Ovary (tissue), 9 donors: Measurements from ENCODE around the gene DCST1. TPM values are rescaled to one million over a fixed set of nuclear protein-coding genes. Genes with fewer than 3 reads are reported as not detected.

Experiments
- DNase-seq, 5 donors: peaks; one replicate each; pipeline ENCODE4 v3.0.0-alpha.2; 2019 to 2020
- H3K27ac ChIP-seq, 2 donors: fragments of 200-600 bp; one replicate each; pipeline versions ENCODE4 v1.5.1 to v1.8.0; 2019 to 2022
- H3K27me3 ChIP-seq: fragments of 200-600 bp; one replicate; pipeline ENCODE4 v1.8.0; 2022
- H3K36me3 ChIP-seq: fragments of 200-600 bp; sonication (generic); one replicate; pipeline ENCODE4 v1.5.1; 2019
- H3K4me1 ChIP-seq: one replicate; pipeline ENCODE4 v1.8.1; 2013; ENCODE audit warnings: mild to moderate bottlenecking, moderate library complexity; ENCODE audit not compliant: insufficient read depth
- H3K4me3 ChIP-seq: fragments of 200-600 bp; sonication (generic); one replicate; pipeline ENCODE4 v1.5.1; 2017
- H3K9me3 ChIP-seq, 2 donors: fragments of 200-600 bp in 1 of 2; sonication (generic) in 1 of 2; one replicate each; pipeline versions ENCODE4 v1.5.1 to v1.8.1; 2013 to 2019; ENCODE audit warnings: mild to moderate bottlenecking in 1 of 2, moderate library complexity in 1 of 2
- EP300 ChIP-seq: sonication (generic); formaldehyde crosslinking; IDR thresholded peaks from one replicate; pipeline ENCODE4 v1.6.1; 2017; ENCODE audit warnings: antibody characterized with exemption
- POLR2A ChIP-seq: fragments of 450-650 bp; IDR thresholded peaks from one replicate; pipeline ENCODE4 v1.6.1; 2017; ENCODE audit warnings: antibody characterized with exemption, mild to moderate bottlenecking, moderate library complexity
- WGBS, 3 donors: extraction: QIAGEN DNeasy Blood & Tissue Kit in 1 of 3; methylation state at CpG; one replicate each; pipeline versions ENCODE4 v1.1.5 to v1.1.7; 2013 to 2017; 5-methylcytosine and 5-hydroxymethylcytosine counted together
- intact Hi-C, 4 donors: fragments of 100-400 bp; cut with DNase I; formaldehyde crosslinking; loops; one replicate each; pipeline versions ENCODE4 v1.11.0 to v1.15.1; 2022 to 2023
- polyA plus RNA-seq, 2 donors: library from polyadenylated mRNA; stranded (reverse); fragments of 200-250 nt in 1 of 2; fragments of 350-450 nt in 1 of 2; fragmentation: Illumina TruSeq in 1 of 2; extraction: RNeasy Lipid Tissue Mini Kit (QIAGEN cat#74804) in 1 of 2; gene quantifications; one replicate each; pipeline ENCODE4 v1.2.3, GENCODE V29; 2013 to 2014
- total RNA-seq, 7 donors: library from RNA; depleted of rRNA in 2 of 7; stranded (reverse); fragments of >200 nt in 2 of 7; fragmentation: NEBNext Ultra II Directional in 3 of 7; extraction: Animal tissue kit (Norgen Biotek cat#: 25700) in 3 of 7; gene quantifications; one replicate each; pipeline versions ENCODE4 v1.1.0 to v1.2.4, GENCODE V29; 2016 to 2023
- TF ChIP-seq, protein P1 (sequence below), 3 donors: fragments of 450-650 bp in 2 of 3; fragments of 200-600 bp in 1 of 3; IDR thresholded peaks; one replicate each; pipeline versions ENCODE4 v1.5.1 to v1.8.0; 2016 to 2022; ENCODE audit warnings: antibody characterized with exemption in 3 of 3, mild to moderate bottlenecking in 1 of 3
- donor health status: DM: no; HTN: no; CAD: no; lungs with moderate emphysema.
- donor health status: DM: no; HTN: no; CAD: no.
- donor health status: Bipolar disorder and iron deficiency.
- donor health status: DM: yes; HTN: yes; CAD: no.
- donor health status: DM: no; HTN: no; CAD: no.
- donor health status: DM: yes; HTN: yes; CAD: no.

DCST1 gene
- total and polyA plus RNA-seq, 9 donors = 0.06 to 0.80 (median 0.30) TPM; not detected in 4

DNA sequence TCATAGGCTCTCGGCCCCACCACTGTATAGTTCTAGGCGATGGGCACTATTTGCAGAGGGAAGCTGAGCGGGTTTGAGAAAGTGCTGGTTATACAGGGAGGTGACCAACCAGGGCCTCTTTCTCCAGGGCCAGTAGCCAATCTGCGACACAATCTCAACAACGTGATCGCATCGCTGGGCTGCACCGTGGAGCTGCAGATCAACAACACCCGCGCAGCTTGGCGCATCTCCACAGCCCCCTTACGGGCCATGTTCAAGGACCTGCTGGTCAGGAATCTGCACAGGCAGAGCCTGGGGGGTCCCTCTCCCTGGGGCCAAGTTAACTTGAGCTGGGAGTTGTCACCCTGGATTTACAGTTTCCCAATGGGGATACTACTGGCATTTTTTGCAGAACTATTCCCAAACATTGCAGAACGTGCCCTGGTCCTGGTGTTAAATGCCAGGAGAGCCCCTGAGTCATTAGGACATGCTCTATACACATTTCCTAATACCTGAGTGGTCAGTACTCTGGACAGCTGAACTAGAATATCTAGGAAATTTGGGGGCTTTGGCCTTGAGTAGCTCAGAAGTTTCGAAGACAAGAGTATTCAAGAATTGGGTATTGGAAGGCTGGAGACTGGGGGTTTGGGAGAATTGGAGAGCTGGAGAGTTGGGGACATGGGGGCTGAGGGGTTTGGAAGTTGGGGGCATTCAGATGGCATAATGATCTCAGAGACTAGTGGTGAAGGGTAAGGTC is 6.9 kb downstream of the DCST1 start:
- no peak for TF ChIP-seq POLR2A
- DNase-seq = no peak
- H3K4me1 ChIP-seq = no peaks in the 10 kb centered on the region
- intact Hi-C loops = no loop called here
- no peaks in the 10 kb centered on the region for H3K36me3 ChIP-seq
- no peaks in the 10 kb centered on the region for H3K9me3 ChIP-seq
- WGBS, 3 donors = 78 to 84% (median 80%) methylated on average over 14 of the region's 14 CpGs
- H3K27me3 ChIP-seq = no peaks in the 10 kb centered on the region
- no peak overlapping the region for H3K4me3 ChIP-seq
- no peak overlapping the region for H3K27ac ChIP-seq

DNA sequence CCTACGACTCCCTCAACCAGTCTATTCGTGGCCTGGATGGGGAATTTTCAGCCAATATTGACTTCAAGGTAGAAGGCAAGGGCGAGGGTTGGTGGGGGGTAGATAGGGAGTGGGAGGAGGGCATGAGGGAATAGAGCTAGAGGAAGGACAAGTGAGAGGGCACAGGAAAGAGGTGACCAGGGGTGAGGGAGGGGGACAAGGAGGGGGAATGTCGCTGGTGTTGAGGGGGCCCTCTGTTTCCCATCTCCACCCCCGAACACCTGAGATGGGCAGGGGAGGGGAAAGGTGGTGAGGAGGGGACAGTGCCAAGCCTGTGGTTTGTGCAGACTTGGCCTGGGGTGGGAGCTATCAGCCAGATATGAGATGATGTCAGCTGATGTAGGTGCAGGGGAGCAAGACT is 9.2 kb downstream of the DCST1 start:
- Histone ChIP-seq H3K9me3 (no peaks in the 10 kb centered on the region), H3K27ac (no peak overlapping the region), H3K36me3 (no peaks in the 10 kb centered on the region), H3K27me3 (no peaks in the 10 kb centered on the region), H3K4me1 (no peaks in the 10 kb centered on the region), H3K4me3 (no peak overlapping the region)
- TF ChIP-seq, protein P1, sequence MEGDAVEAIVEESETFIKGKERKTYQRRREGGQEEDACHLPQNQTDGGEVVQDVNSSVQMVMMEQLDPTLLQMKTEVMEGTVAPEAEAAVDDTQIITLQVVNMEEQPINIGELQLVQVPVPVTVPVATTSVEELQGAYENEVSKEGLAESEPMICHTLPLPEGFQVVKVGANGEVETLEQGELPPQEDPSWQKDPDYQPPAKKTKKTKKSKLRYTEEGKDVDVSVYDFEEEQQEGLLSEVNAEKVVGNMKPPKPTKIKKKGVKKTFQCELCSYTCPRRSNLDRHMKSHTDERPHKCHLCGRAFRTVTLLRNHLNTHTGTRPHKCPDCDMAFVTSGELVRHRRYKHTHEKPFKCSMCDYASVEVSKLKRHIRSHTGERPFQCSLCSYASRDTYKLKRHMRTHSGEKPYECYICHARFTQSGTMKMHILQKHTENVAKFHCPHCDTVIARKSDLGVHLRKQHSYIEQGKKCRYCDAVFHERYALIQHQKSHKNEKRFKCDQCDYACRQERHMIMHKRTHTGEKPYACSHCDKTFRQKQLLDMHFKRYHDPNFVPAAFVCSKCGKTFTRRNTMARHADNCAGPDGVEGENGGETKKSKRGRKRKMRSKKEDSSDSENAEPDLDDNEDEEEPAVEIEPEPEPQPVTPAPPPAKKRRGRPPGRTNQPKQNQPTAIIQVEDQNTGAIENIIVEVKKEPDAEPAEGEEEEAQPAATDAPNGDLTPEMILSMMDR (IDR thresholded peaks at IDR 0.05) = no peak
- TF ChIP-seq EP300 (no peak), POLR2A (no peak)
- DNase-seq = no peak
- 74 to 84% (median 77%) methylated on average over 5 of the region's 5 CpGs for WGBS, 3 donors
- intact Hi-C loops = no loop called here

DNA sequence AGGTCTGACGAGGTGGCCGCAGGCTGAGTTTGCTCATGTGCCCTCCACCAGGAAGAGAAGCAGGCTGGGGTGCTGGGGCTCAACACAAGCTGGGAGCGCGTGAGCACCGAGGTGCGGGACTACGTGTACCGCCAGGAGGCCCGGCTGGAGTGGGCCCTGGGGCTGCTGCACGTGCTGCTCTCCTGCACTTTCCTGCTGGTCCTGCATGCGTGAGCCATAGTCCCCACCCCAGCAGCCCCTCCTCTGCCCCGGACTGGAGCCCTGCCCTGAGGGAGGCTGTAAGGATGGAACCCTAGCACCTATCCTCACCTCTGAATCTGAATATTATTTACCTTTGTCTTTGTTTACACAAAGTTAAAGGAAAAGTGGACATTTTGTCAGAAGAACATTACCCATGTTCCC is 9.7 kb downstream of the DCST1 start:
- Histone ChIP-seq H3K36me3 (no peaks in the 10 kb centered on the region), H3K9me3 (no peaks in the 10 kb centered on the region), H3K4me3 (no peak overlapping the region), H3K27me3 (no peaks in the 10 kb centered on the region), H3K27ac (no peak overlapping the region), H3K4me1 (no peaks in the 10 kb centered on the region)
- no peak for TF ChIP-seq POLR2A
- TF ChIP-seq, protein P1 (IDR thresholded peaks at IDR 0.05) = no peak
- TF ChIP-seq EP300 = no peak
- 60 to 83% (median 63%) methylated on average over 11 to 12 of the region's 12 CpGs for WGBS, 3 donors
- no peak for DNase-seq
- intact Hi-C loops = no loop called here

DNA sequence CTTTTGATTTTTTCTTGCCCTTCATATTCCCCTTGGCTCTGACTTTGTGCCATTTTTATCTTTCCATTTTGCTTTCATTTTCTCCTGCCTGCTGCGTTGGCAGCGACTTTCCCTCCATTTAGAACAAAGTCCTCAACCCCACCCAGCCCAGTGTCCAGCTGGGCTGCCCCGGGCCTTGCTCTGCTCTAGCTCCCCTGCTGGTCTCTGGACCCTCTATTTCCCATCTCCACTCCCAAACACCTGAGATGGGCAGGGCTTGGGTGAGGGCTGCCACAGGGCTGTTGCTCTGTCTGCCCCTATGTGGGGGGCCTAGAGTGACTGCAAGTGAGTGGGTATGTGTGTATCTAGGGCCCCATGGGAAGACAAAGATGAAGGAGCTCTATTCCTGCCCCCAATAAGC is 10.2 kb downstream of the DCST1 start:
- no peaks in the 10 kb centered on the region for H3K4me1 ChIP-seq
- H3K27me3 ChIP-seq = no peaks in the 10 kb centered on the region
- H3K4me3 ChIP-seq = no peak overlapping the region
- WGBS, 3 donors = 59 to 72% (median 65%) methylated on average over 3 of the region's 3 CpGs
- no peak overlapping the region for H3K27ac ChIP-seq
- no peak for TF ChIP-seq EP300
- TF ChIP-seq, protein P1 (IDR thresholded peaks at IDR 0.05) = no peak
- TF ChIP-seq POLR2A = no peak
- intact Hi-C loops = no loop called here
- H3K36me3 ChIP-seq = no peaks in the 10 kb centered on the region
- no peaks in the 10 kb centered on the region for H3K9me3 ChIP-seq
- no peak for DNase-seq

DNA sequence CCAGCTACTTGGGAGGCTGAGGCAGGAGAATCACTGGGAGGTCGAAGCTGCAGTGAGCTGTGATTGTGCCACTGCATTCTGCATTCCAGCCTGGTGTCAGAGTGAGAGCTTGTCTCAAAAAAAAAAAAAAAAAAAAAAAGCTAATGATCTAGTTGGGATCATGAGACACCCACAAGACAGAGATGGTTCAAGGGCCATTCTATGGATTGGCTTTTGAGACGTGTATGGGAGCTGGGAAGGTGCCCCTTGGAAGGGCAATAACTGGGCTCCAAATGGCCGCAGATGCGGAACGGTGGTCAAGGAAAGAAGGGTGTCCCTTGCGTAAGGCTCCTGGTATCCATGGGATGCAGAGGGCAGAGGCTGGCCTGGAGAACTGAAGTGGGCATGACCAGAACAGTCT is 10.7 kb downstream of the DCST1 start:
- no peak for DNase-seq
- Histone ChIP-seq H3K9me3 (no peaks in the 10 kb centered on the region), H3K36me3 (no peaks in the 10 kb centered on the region), H3K27ac (no peak overlapping the region), H3K4me1 (no peaks in the 10 kb centered on the region), H3K4me3 (no peak overlapping the region), H3K27me3 (no peaks in the 10 kb centered on the region)
- TF ChIP-seq POLR2A = no peak
- no peak for TF ChIP-seq EP300
- TF ChIP-seq, protein P1 (IDR thresholded peaks at IDR 0.05) = no peak
- WGBS, 3 donors = 95 to 96% (median 95%) methylated on average over 6 of the region's 6 CpGs
- intact Hi-C loops = no loop called here
